CD4-positive, CD25-positive, alpha-beta regulatory T cell (primary cell): Measurements from ENCODE around the gene DGKZ. TPM values are rescaled to one million over a fixed set of nuclear protein-coding genes. Genes with fewer than 3 reads are reported as not detected.
"Not testable (repeated sequence)": the region's sequence is repeated elsewhere in the genome, so short reads cannot be mapped to it uniquely, and the experiment has no call there.

Experiments used
- ATAC-seq, 2 donors: fragments of 150-1000 bp; cut with Tn5 transposase; one replicate each; pipeline ENCODE4 v1.10.0; 2021; ENCODE audit warnings: low read depth in 2 of 2, moderate number of reproducible peaks in 2 of 2, moderate library complexity in 1 of 2
- DNase-seq, 3 donors: peaks; one replicate each; pipeline versions ENCODE4 v3.0.0 to v3.0.0-alpha.2; 2012 to 2022; ENCODE audit warnings: mixed read lengths in 1 of 3
- H3K27ac ChIP-seq: one replicate; pipeline ENCODE4 v1.7.0; 2013; ENCODE audit warnings: mild to moderate bottlenecking, low read length; ENCODE audit not compliant: insufficient read depth, poor library complexity, severe bottlenecking
- H3K27me3 ChIP-seq: one replicate; pipeline ENCODE4 v1.7.0; 2013; ENCODE audit warnings: low read length; ENCODE audit not compliant: control insufficient read depth, insufficient read depth
- H3K36me3 ChIP-seq: one replicate; pipeline ENCODE4 v1.7.0; 2013; ENCODE audit warnings: mild to moderate bottlenecking, low read length, moderate library complexity; ENCODE audit not compliant: control insufficient read depth, insufficient read depth
- H3K4me1 ChIP-seq: 2 replicates; pipeline ENCODE4 v1.7.0; 2013; ENCODE audit warnings: mild to moderate bottlenecking, low read length; ENCODE audit not compliant: insufficient read depth, control insufficient read depth, poor library complexity, severe bottlenecking
- H3K4me3 ChIP-seq: one replicate; pipeline ENCODE4 v1.7.0; 2013; ENCODE audit warnings: low read depth, mild to moderate bottlenecking, low read length, moderate library complexity
- H3K9me3 ChIP-seq, 2 experiments: 1 replicate in 1 of 2; 2 replicates in 1 of 2; pipeline ENCODE4 v1.7.0; 2013; ENCODE audit warnings: low read length in 2 of 2, mild to moderate bottlenecking in 1 of 2, moderate library complexity in 1 of 2; ENCODE audit not compliant: control insufficient read depth in 2 of 2
- H3K27ac Mint-ChIP-seq, 3 donors: one replicate each; pipeline ENCODE4 v1.8.0; 2020 to 2022; ENCODE audit warnings: mild to moderate bottlenecking in 3 of 3, mixed read lengths in 3 of 3, moderate library complexity in 2 of 3
- H3K27me3 Mint-ChIP-seq: one replicate; pipeline ENCODE4 v1.8.0; 2022; ENCODE audit warnings: mild to moderate bottlenecking, mixed read lengths
- H3K36me3 Mint-ChIP-seq: one replicate; pipeline ENCODE4 v1.8.0; 2020; ENCODE audit warnings: mixed read lengths
- H3K4me1 Mint-ChIP-seq, 4 donors: one replicate each; pipeline ENCODE4 v1.8.0; 2020 to 2022; ENCODE audit warnings: mixed read lengths in 4 of 4, mild to moderate bottlenecking in 1 of 4
- H3K4me3 Mint-ChIP-seq, 4 donors: one replicate each; pipeline ENCODE4 v1.8.0; 2020 to 2022; ENCODE audit warnings: mild to moderate bottlenecking in 4 of 4, mixed read lengths in 4 of 4, moderate library complexity in 3 of 4
- H3K9me3 Mint-ChIP-seq, 7 donors: one replicate each; pipeline ENCODE4 v1.8.0; 2020 to 2022; ENCODE audit warnings: mixed read lengths in 7 of 7, mild to moderate bottlenecking in 3 of 7, moderate library complexity in 2 of 7
- polyA plus RNA-seq, 4 donors: library from polyadenylated mRNA; unstranded; fragments of 300-500 nt; fragmentation: Illumina TruSeq; gene quantifications; one replicate each; pipeline ENCODE4 v1.2.3, GENCODE V29; 2021
- total RNA-seq: library from RNA; stranded (reverse); gene quantifications from one replicate; pipeline ENCODE4 v1.2.3, GENCODE V29; 2022

DGKZ gene, protein sequence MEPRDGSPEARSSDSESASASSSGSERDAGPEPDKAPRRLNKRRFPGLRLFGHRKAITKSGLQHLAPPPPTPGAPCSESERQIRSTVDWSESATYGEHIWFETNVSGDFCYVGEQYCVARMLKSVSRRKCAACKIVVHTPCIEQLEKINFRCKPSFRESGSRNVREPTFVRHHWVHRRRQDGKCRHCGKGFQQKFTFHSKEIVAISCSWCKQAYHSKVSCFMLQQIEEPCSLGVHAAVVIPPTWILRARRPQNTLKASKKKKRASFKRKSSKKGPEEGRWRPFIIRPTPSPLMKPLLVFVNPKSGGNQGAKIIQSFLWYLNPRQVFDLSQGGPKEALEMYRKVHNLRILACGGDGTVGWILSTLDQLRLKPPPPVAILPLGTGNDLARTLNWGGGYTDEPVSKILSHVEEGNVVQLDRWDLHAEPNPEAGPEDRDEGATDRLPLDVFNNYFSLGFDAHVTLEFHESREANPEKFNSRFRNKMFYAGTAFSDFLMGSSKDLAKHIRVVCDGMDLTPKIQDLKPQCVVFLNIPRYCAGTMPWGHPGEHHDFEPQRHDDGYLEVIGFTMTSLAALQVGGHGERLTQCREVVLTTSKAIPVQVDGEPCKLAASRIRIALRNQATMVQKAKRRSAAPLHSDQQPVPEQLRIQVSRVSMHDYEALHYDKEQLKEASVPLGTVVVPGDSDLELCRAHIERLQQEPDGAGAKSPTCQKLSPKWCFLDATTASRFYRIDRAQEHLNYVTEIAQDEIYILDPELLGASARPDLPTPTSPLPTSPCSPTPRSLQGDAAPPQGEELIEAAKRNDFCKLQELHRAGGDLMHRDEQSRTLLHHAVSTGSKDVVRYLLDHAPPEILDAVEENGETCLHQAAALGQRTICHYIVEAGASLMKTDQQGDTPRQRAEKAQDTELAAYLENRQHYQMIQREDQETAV
- total RNA-seq (234 TPM), polyA plus RNA-seq (10 to 100 TPM; 36.6 to 48.6 (median 44.8) TPM)

DNA sequence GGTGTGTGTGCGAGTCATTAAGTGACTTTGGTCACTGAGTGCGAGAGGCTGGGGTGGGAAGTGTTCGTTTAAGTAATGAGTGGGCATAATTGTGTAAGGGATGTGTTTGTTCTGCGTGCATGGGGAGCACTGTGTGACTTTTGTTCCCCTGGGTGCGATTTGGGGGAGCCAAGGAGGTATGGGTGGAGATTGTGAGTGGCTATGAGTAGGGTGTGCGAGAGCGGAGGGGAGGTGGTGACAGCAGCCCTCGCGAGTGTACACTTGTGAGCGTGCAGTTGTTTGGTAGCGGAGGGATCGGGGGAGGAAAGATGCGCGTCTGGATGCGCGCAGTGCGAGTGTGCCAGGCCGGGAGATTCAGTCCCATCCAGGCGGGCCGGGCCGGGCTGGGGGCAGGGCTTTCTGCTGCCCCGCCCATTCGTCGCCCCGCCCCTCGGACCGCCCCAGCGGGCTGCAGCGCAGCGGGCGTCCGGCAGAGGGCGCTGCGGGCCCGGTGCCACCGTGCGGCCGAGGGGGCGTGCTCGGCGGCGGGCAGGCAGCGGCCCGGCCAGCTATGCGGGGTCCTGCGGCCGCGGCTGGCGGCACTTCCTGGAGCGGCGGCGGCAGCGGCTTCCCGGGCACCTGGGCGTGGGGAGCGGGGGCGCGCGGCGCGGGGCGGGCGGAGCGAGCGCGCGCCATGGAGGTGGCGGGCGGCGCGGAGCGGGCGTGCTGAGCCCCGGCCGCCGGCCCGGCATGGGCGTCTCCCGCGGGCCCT is at the start of gene DGKZ:
TSS of gene DGKZ (plus strand) at position 578 of the 751 bp plus-strand sequence. CDS start 197 bp downstream, outside the sequence.
- Mint-ChIP-seq H3K4me1 (peaks cover 0 to 83% (median 57%) of the 10 kb centered on the region in 4 donors), H3K9me3 (peaks cover 0 to 2% (median 0%) of the 10 kb centered on the region in 7 donors), H3K4me3 (peak within 1 kb of the TSS; percentile 92 to 99 (median 96)), H3K27ac (peak within 1 kb of the TSS; percentile 88 to 97 (median 92)), H3K27me3 (peaks cover 27% of the 10 kb centered on the region), H3K36me3 (peaks cover 10% of the 10 kb centered on the region)
- Histone ChIP-seq H3K27me3 (no peaks in the 10 kb centered on the region), H3K27ac (peak within 1 kb of the TSS; percentile 73), H3K4me3 (peak within 1 kb of the TSS; percentile 92), H3K36me3 (peaks cover 7% of the 10 kb centered on the region), H3K4me1 (peaks cover 72% of the 10 kb centered on the region), H3K9me3 (no peaks in the 10 kb centered on the region)
- DNase-seq (peak; percentile 88 to 95 (median 88)), ATAC-seq (peak; percentile 82 to 84)

DNA sequence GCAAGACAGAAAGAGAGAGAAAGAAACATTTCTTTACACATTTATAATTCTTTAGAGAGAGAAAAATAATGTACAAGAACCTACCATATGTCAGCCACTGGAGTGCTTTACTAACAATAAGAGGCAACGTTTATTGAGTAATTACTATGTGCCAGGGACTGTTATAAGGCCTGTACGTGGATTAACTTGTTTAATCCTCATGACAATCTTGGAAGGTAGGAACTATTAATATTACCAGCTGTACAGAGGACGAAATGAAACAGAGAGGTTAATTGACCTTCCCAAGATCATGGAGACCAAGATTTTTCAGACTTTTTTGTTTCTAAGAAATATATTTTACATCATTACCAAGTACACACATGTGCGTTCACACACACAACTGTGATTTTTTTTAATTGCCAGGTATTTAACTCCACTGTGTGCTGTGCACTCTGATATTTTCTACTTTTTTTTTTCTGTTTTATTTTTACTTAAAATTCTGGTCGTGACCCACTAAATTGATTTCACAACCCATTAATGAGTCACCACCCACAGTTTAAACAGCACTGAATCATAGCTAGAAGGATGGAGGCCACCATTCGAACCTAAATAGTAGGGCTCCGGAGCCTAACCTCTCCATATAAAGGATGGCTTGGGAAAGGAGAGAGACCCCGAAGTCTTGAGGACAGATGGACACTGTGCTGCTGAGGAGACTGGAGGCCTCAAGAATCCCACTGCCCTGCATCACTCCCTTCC is 48.4 kb upstream of the DGKZ start:
- no peak overlapping the region for H3K27ac Mint-ChIP-seq
- H3K27me3 Mint-ChIP-seq: peaks cover 20% of the 10 kb centered on the region
- peaks cover 0 to 1% (median 0%) of the 10 kb centered on the region in 7 donors for H3K9me3 Mint-ChIP-seq
- no peaks in the 10 kb centered on the region for H3K36me3 Mint-ChIP-seq
- no peaks in the 10 kb centered on the region for H3K36me3 ChIP-seq
- H3K27ac ChIP-seq: no peak overlapping the region
- H3K9me3 ChIP-seq: no peaks in the 10 kb centered on the region
- peaks cover 0 to 12% (median 5%) of the 10 kb centered on the region in 4 donors for H3K4me1 Mint-ChIP-seq
- peaks cover 17% of the 10 kb centered on the region for H3K4me1 ChIP-seq
- no peak overlapping the region for H3K4me3 Mint-ChIP-seq
- no peak for DNase-seq
- H3K27me3 ChIP-seq: peaks cover 4% of the 10 kb centered on the region
- ATAC-seq: no peak
- H3K4me3 ChIP-seq: no peak overlapping the region

DNA sequence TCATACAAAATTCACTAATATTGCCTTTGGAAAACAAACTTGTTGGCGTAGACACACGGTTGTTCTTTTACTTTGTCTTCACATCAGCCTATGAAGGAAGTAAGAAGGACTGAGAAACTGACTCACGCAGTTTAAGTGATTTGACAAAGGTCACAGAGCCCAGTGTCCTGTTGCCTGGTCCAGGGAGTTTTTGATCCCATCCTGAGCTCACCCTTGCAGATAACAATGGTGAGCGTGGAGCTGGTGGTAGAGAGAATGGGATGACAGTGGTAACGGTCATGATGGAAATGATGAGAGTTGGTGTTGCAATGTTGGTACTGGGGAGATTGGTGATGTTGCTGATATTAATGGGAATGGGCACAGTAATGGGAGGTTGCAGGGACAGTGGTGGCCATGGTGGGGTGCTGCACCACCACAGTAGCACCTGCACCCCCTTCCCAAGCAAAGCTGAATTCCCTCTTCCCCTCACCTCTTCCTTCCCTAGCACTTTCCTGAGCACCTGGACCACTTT is 47.8 kb upstream of the DGKZ start:
- DNase-seq: no peak
- Mint-ChIP-seq H3K36me3 (no peaks in the 10 kb centered on the region), H3K4me3 (no peak overlapping the region), H3K9me3 (peaks cover 0 to 1% (median 0%) of the 10 kb centered on the region in 7 donors), H3K27ac (no peak overlapping the region), H3K4me1 (peaks cover 0 to 9% (median 5%) of the 10 kb centered on the region in 4 donors), H3K27me3 (peaks cover 18% of the 10 kb centered on the region)
- no peaks in the 10 kb centered on the region for H3K36me3 ChIP-seq
- no peaks in the 10 kb centered on the region for H3K9me3 ChIP-seq
- H3K4me1 ChIP-seq: peaks cover 17% of the 10 kb centered on the region
- H3K27ac ChIP-seq: no peak overlapping the region
- ATAC-seq: no peak
- H3K27me3 ChIP-seq: peaks cover 4% of the 10 kb centered on the region
- H3K4me3 ChIP-seq: no peak overlapping the region

DNA sequence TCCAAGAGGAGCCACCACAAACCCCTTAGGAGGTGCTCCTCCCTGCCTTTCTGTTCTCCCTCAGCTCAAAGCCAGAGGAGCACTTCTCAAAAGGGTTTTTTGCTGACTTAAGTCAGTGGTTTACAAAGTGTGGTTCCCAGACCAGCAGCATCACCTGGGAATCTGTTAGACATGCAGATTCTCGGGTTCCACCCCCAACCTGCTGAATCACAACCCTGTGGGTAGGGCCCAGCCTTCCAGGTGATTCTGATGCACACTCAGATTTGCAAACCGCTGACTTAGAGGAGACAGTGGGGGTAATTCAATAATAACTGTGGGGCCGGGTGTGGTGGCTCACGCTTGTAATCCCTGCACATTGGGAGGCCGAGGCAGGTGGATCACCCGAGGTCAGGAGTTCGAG is 47.0 kb upstream of the DGKZ start:
- Mint-ChIP-seq H3K4me1 (peaks cover 0 to 8% (median 6%) of the 10 kb centered on the region in 4 donors), H3K4me3 (no peak overlapping the region), H3K27ac (no peak overlapping the region), H3K27me3 (peaks cover 21% of the 10 kb centered on the region), H3K36me3 (no peaks in the 10 kb centered on the region), H3K9me3 (peaks cover 0 to 1% (median 0%) of the 10 kb centered on the region in 7 donors)
- Histone ChIP-seq H3K9me3 (no peaks in the 10 kb centered on the region), H3K27me3 (peaks cover 4% of the 10 kb centered on the region), H3K4me1 (peaks cover 15% of the 10 kb centered on the region), H3K27ac (no peak overlapping the region), H3K4me3 (no peak overlapping the region), H3K36me3 (no peaks in the 10 kb centered on the region)
- no peak for ATAC-seq
- no peak for DNase-seq

DNA sequence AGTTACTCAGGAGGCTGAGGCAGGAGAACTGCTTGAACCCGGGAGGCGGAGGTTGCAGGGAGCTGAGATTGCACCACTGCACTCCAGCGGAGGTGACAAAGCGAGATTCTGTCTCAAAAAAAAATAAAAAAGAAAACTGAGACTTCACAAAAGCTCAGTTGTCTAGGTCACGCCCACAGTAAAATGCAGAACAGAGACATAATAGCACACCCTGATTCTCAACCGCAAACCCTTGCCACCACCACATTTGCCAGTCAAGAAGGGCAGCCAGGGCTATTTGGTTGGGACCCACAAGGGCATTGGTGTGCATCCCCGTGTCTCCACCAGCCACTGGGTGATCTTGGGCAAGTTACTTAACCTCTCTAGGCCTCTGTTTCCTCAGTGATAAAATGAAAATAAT is 44.4 kb upstream of the DGKZ start:
- Histone ChIP-seq H3K27ac (no peak overlapping the region), H3K4me1 (no peaks in the 10 kb centered on the region), H3K4me3 (no peak overlapping the region), H3K9me3 (no peaks in the 10 kb centered on the region), H3K27me3 (no peaks in the 10 kb centered on the region), H3K36me3 (no peaks in the 10 kb centered on the region)
- ATAC-seq (no peak), DNase-seq (no peak)
- Mint-ChIP-seq H3K4me1 (peaks cover 0 to 6% (median 2%) of the 10 kb centered on the region in 4 donors), H3K4me3 (no peak overlapping the region), H3K36me3 (no peaks in the 10 kb centered on the region), H3K9me3 (no peaks in the 10 kb centered on the region), H3K27ac (no peak overlapping the region), H3K27me3 (peaks cover 10% of the 10 kb centered on the region)

DNA sequence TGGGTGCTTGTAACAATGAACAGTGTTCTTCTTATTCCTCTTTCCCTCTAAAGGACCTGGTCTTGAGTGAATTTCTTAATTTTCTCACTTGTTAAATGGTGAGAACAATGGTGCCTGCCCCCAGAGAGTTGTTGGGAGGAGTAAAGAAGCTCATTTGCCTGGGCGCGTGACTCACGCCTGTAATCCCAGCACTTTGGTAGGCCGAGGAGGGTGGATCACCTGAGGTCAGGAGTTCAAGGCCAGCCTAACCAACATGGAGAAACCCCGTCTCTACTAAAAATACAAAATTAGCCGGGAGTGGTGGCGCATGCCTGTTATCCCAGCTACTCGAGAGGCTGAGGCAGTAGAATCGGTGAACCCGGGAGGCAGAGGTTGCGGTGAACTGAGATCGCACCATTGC is 43.2 kb upstream of the DGKZ start:
- not testable (repeated sequence) for H3K27ac Mint-ChIP-seq, H3K4me1 ChIP-seq, H3K4me1 Mint-ChIP-seq, H3K27ac ChIP-seq, H3K9me3 Mint-ChIP-seq, H3K36me3 Mint-ChIP-seq, H3K27me3 ChIP-seq, H3K36me3 ChIP-seq, H3K9me3 ChIP-seq, H3K4me3 ChIP-seq, ATAC-seq, H3K4me3 Mint-ChIP-seq, DNase-seq
- H3K27me3 Mint-ChIP-seq: peaks cover 15% of the 10 kb centered on the region
